H1 (cell line): Measurements from ENCODE around the gene H2BW2. TPM values are rescaled to one million over a fixed set of nuclear protein-coding genes. Genes with fewer than 3 reads are reported as not detected.

Source experiments
- CTCF ChIA-PET: fragments of 300-600 bp; sonication (Branson Sonifier 250); formaldehyde crosslinking; loops from one replicate; lab custom pipeline; 2021; ENCODE audit not compliant: partially characterized antibody; lab: Charles Lee
- POLR2A ChIA-PET: fragments of 300-600 bp; sonication (Branson Sonifier 250); formaldehyde crosslinking; loops from one replicate; lab custom pipeline; 2021; ENCODE audit warnings: inconsistent platforms; ENCODE audit not compliant: partially characterized antibody; lab: Charles Lee
- DNase-seq, 2 experiments: peaks; one replicate each; pipeline versions ENCODE4 v3.0.0 to v3.0.0-alpha.2; 2010 to 2022; ENCODE audit warnings: low spot score in 2 of 2, low read depth in 1 of 2, mixed read lengths in 1 of 2
- FAIRE-seq: peaks from 2 replicates; lab custom pipeline; 2011; peaks lifted over from hg19 to GRCh38; lab: Jason Lieb, UNC
- H2AFZ ChIP-seq: 2 replicates; pipeline ENCODE4 v1.8.1; 2012; ENCODE audit warnings: low read length, inconsistent platforms
- H2AK5ac ChIP-seq: 2 replicates; pipeline ENCODE4 v1.6.1; 2013; ENCODE audit warnings: low read depth, low read length
- H2BK120ac ChIP-seq: replicated peaks from 2 replicates; pipeline ENCODE3; 2013; ENCODE audit warnings: low read depth, low read length, inconsistent platforms
- H2BK12ac ChIP-seq: 2 replicates; pipeline ENCODE4 v1.6.1; 2013; ENCODE audit warnings: low read depth, low read length
- H2BK15ac ChIP-seq: 2 replicates; pipeline ENCODE4 v1.6.1; 2013; ENCODE audit warnings: low read length
- H2BK20ac ChIP-seq: 2 replicates; pipeline ENCODE4 v1.6.1; 2013; ENCODE audit warnings: low read length
- H2BK5ac ChIP-seq: 2 replicates; pipeline ENCODE4 v1.6.1; 2013; ENCODE audit warnings: low read depth, low read length
- H3K14ac ChIP-seq: 2 replicates; pipeline ENCODE4 v1.6.1; 2013; ENCODE audit warnings: inconsistent platforms; ENCODE audit not compliant: insufficient read length
- H3K18ac ChIP-seq: 2 replicates; pipeline ENCODE4 v1.6.1; 2013; ENCODE audit warnings: low read length; ENCODE audit errors: extremely low read depth
- H3K23ac ChIP-seq: 2 replicates; pipeline ENCODE4 v1.6.1; 2013; ENCODE audit warnings: inconsistent platforms; ENCODE audit not compliant: insufficient read length
- H3K23me2 ChIP-seq: 2 replicates; pipeline ENCODE4 v1.6.1; 2013; ENCODE audit warnings: low read depth, low read length
- H3K27ac ChIP-seq: 2 replicates; pipeline ENCODE4 v1.6.1; 2011; ENCODE audit warnings: low read depth, low read length, inconsistent platforms
- H3K27me3 ChIP-seq, 4 experiments: replicated peaks in 1 of 4; 1 replicate in 1 of 4; 2 replicates in 3 of 4; pipeline versions ENCODE4 v1.6.1 to v1.8.1; 2011 to 2013; ENCODE audit warnings: low read length in 3 of 4, mild to moderate bottlenecking in 3 of 4, inconsistent platforms in 2 of 4, mixed read lengths in 2 of 4, moderate library complexity in 1 of 4; ENCODE audit not compliant: control insufficient read depth in 3 of 4, insufficient read depth in 3 of 4; ENCODE audit errors: extremely low read depth in 1 of 4
- H3K36me3 ChIP-seq, 4 experiments: 2 replicates each; pipeline versions ENCODE4 v1.6.1 to v1.8.1; 2011 to 2013; ENCODE audit warnings: mild to moderate bottlenecking in 4 of 4, low read length in 3 of 4, moderate library complexity in 2 of 4, control low read depth in 1 of 4, inconsistent platforms in 1 of 4; ENCODE audit not compliant: insufficient read depth in 4 of 4, control insufficient read depth in 2 of 4
- H3K4ac ChIP-seq: replicated peaks from 2 replicates; pipeline ENCODE3; 2013; ENCODE audit warnings: low read length, low read depth, mixed read lengths, inconsistent platforms; ENCODE audit not compliant: insufficient read length
- H3K4me1 ChIP-seq, 4 experiments: replicated peaks in 1 of 4; 1 replicate in 1 of 4; 2 replicates in 3 of 4; pipeline versions ENCODE4 v1.6.1 to v1.8.1; 2011 to 2013; ENCODE audit warnings: low read length in 3 of 4, inconsistent platforms in 2 of 4, mixed read lengths in 1 of 4; ENCODE audit not compliant: insufficient read depth in 4 of 4, control insufficient read depth in 3 of 4
- H3K4me2 ChIP-seq, 2 experiments: 2 replicates each; pipeline versions ENCODE4 v1.6.1 to v1.8.1; 2011 to 2013; ENCODE audit warnings: low read depth in 2 of 2, low read length in 2 of 2, control low read depth in 1 of 2, inconsistent platforms in 1 of 2, mild to moderate bottlenecking in 1 of 2; ENCODE audit not compliant: insufficient read depth in 1 of 2
- H3K4me3 ChIP-seq, 4 experiments: fragments of 200-600, 300-600 bp in 1 of 4; sonication (generic), shearing (Covaris generic), sonication (Bioruptor Twin) in 1 of 4; 2 replicates each; pipeline versions ENCODE4 v1.5.1 to v1.8.1; 2011 to 2016; ENCODE audit warnings: low read length in 4 of 4, low read depth in 3 of 4, control low read depth in 2 of 4, inconsistent platforms in 2 of 4, mild to moderate bottlenecking in 2 of 4, mixed read lengths in 1 of 4, moderate library complexity in 1 of 4; ENCODE audit not compliant: insufficient read depth in 2 of 4; ENCODE audit errors: extremely low read depth in 1 of 4
- H3K56ac ChIP-seq: replicated peaks from 2 replicates; pipeline ENCODE3; 2013; ENCODE audit warnings: low read depth, mild to moderate bottlenecking, mixed read lengths, low read length, inconsistent platforms; ENCODE audit not compliant: insufficient read length
- H3K79me1 ChIP-seq: 2 replicates; pipeline ENCODE4 v1.6.1; 2013; ENCODE audit warnings: low read depth, low read length, control low read depth
- H3K79me2 ChIP-seq, 2 experiments: 2 replicates each; pipeline versions ENCODE4 v1.6.1 to v1.8.1; 2012 to 2013; ENCODE audit warnings: low read length in 2 of 2, mild to moderate bottlenecking in 2 of 2, inconsistent platforms in 1 of 2; ENCODE audit not compliant: insufficient read depth in 2 of 2, control insufficient read depth in 1 of 2
- H3K9ac ChIP-seq, 4 experiments: replicated peaks in 1 of 4; 1 replicate in 1 of 4; 2 replicates in 3 of 4; pipeline versions ENCODE4 v1.6.1 to v1.8.1; 2011 to 2013; ENCODE audit warnings: low read depth in 3 of 4, low read length in 3 of 4, control low read depth in 2 of 4, mild to moderate bottlenecking in 2 of 4, moderate library complexity in 2 of 4, inconsistent platforms in 1 of 4; ENCODE audit errors: extremely low read depth in 1 of 4
- H3K9me3 ChIP-seq, 2 experiments: 2 replicates each; pipeline versions ENCODE4 v1.6.1 to v1.8.1; 2012 to 2013; ENCODE audit warnings: mild to moderate bottlenecking in 2 of 2, moderate library complexity in 2 of 2, control low read depth in 1 of 2, inconsistent platforms in 1 of 2, low read depth in 1 of 2, low read length in 1 of 2, mixed read lengths in 1 of 2; ENCODE audit not compliant: insufficient read depth in 2 of 2
- H4K20me1 ChIP-seq, 2 experiments: replicated peaks in 1 of 2; 2 replicates each; pipeline versions ENCODE3 to v1.8.1; 2011 to 2013; ENCODE audit warnings: inconsistent platforms in 2 of 2, low read length in 2 of 2, mild to moderate bottlenecking in 1 of 2; ENCODE audit not compliant: insufficient read depth in 2 of 2, control insufficient read depth in 1 of 2
- H4K5ac ChIP-seq: 2 replicates; pipeline ENCODE4 v1.6.1; 2013; ENCODE audit warnings: low read length, low read depth, mixed read lengths, inconsistent platforms; ENCODE audit not compliant: insufficient read length
- H4K8ac ChIP-seq: 2 replicates; pipeline ENCODE4 v1.8.0; 2013; ENCODE audit warnings: mild to moderate bottlenecking, moderate library complexity, low read length, inconsistent platforms; ENCODE audit not compliant: insufficient read depth; ENCODE audit errors: extremely low read depth
- H4K91ac ChIP-seq: replicated peaks from 2 replicates; pipeline ENCODE3; 2013; ENCODE audit warnings: low read length, mixed read lengths, inconsistent platforms; ENCODE audit not compliant: insufficient read length
- CBX5 ChIP-seq: fragments of 300-800, 300-1000 bp; sonication (generic); IDR thresholded peaks from 2 replicates; pipeline ENCODE4 v1.7.1; 2016; ENCODE audit warnings: antibody characterized with exemption, low read length, low read depth
- CHD2 ChIP-seq: IDR thresholded peaks from 2 replicates; pipeline ENCODE4 v1.6.1; 2012; ENCODE audit warnings: low read length, improper control_type of control experiment
- CREB1 ChIP-seq: IDR thresholded peaks from 2 replicates; pipeline ENCODE4 v1.6.1; 2012; ENCODE audit warnings: inconsistent platforms
- EGR1 ChIP-seq: IDR thresholded peaks from 2 replicates; pipeline ENCODE4 v1.6.1; 2011; ENCODE audit warnings: low read depth, low read length, borderline replicate concordance
- EP300 ChIP-seq, 2 experiments: IDR thresholded peaks; 1 replicate in 1 of 2; 2 replicates in 1 of 2; pipeline ENCODE4 v1.6.1; 2011 to 2012; ENCODE audit warnings: low read depth in 2 of 2, low read length in 2 of 2, mild to moderate bottlenecking in 2 of 2, borderline replicate concordance in 1 of 2, inconsistent platforms in 1 of 2, moderate library complexity in 1 of 2
- EZH2 ChIP-seq: fragments of 200-600 bp; sonication (generic); IDR thresholded peaks from 2 replicates; pipeline ENCODE4 v1.7.1; 2012; ENCODE audit warnings: low read depth, mild to moderate bottlenecking, moderate library complexity, low read length, inconsistent platforms; ENCODE audit not compliant: severe bottlenecking
- GABPA ChIP-seq: IDR thresholded peaks from 2 replicates; pipeline ENCODE4 v1.6.1; 2011; ENCODE audit warnings: mild to moderate bottlenecking, low read length, moderate library complexity, borderline replicate concordance; ENCODE audit not compliant: insufficient read depth
- HDAC6 ChIP-seq: IDR thresholded peaks from one replicate; pipeline ENCODE4 v1.7.1; 2012; ENCODE audit warnings: low read depth, mild to moderate bottlenecking, inconsistent platforms, low read length, moderate library complexity
- KDM1A ChIP-seq: fragments of 200-600, 300-600 bp; sonication (generic); IDR thresholded peaks from 2 replicates; pipeline ENCODE4 v1.7.1; 2016; ENCODE audit warnings: mild to moderate bottlenecking, low read length, borderline replicate concordance
- SAP30 ChIP-seq: fragments of 300-600 bp; sonication (generic); IDR thresholded peaks from 2 replicates; pipeline ENCODE4 v1.7.1; 2012; ENCODE audit warnings: low read length, moderate library complexity, mild to moderate bottlenecking, inconsistent platforms; ENCODE audit not compliant: insufficient read depth, insufficient replicate concordance
- TAF7 ChIP-seq: optimal IDR thresholded peaks from 2 replicates; pipeline ENCODE3; 2011; ENCODE audit warnings: low read depth, mild to moderate bottlenecking, inconsistent platforms, low read length, moderate library complexity, borderline replicate concordance
- TBP ChIP-seq: IDR thresholded peaks from 2 replicates; pipeline ENCODE4 v1.6.1; 2011; ENCODE audit warnings: low read depth, low read length, improper control_type of control experiment
- TEAD4 ChIP-seq: IDR thresholded peaks from 2 replicates; pipeline ENCODE4 v1.6.1; 2012; ENCODE audit warnings: low read depth, low read length, inconsistent platforms, mixed read lengths
- WGBS, 2 experiments: shearing (Covaris generic) in 1 of 2; methylation state at CpG; one replicate each; pipeline versions ENCODE4 v1.1.6 to v1.1.7; 2013 to 2015; ENCODE audit warnings: low lambda C conversion rate in 2 of 2, mixed read lengths in 2 of 2, inconsistent platforms in 1 of 2, low coverage in 1 of 2, missing lambda C conversion rate in 1 of 2; ENCODE audit not compliant: insufficient replicate concordance in 2 of 2, insufficient coverage in 1 of 2, insufficient read length in 1 of 2; ENCODE audit errors: extremely low coverage in 1 of 2, missing lambda C conversion rate in 1 of 2; 5-methylcytosine and 5-hydroxymethylcytosine counted together
- polyA plus RNA-seq, 7 experiments: library from polyadenylated mRNA; depleted of rRNA in 3 of 7; stranded (reverse) in 5 of 7; unstranded in 2 of 7; fragments of >200 nt in 5 of 7; fragments of 200-250 nt in 2 of 7; gene quantifications; 1 replicate in 5 of 7; 2 replicates in 1 of 7; 4 replicates in 1 of 7; pipeline versions ENCODE4 v1.2.1 to v1.2.3, GENCODE V29; 2011 to 2013; ENCODE audit warnings: missing spikeins in 2 of 7, mixed read lengths in 2 of 7
- total RNA-seq: library from RNA; stranded (reverse); fragmentation: NEBNext Ultra II Directional; extraction: Animal tissue kit (Norgen Biotek cat#: 25700); gene quantifications from 2 replicates; pipeline ENCODE4 v1.2.1, GENCODE V29; 2021
- TF ChIP-seq, protein P1 (sequence below): IDR thresholded peaks from 2 replicates; pipeline ENCODE4 v1.6.1; 2011; ENCODE audit warnings: low read depth, mild to moderate bottlenecking, low read length; ENCODE audit not compliant: insufficient read depth

Gene H2BW2
- total and polyA plus RNA-seq, 2 of the 8 experiments (the other 6 are each of a cell fraction or from before 2014, with no cell fraction given), result 0.03 TPM; not detected in 1

DNA sequence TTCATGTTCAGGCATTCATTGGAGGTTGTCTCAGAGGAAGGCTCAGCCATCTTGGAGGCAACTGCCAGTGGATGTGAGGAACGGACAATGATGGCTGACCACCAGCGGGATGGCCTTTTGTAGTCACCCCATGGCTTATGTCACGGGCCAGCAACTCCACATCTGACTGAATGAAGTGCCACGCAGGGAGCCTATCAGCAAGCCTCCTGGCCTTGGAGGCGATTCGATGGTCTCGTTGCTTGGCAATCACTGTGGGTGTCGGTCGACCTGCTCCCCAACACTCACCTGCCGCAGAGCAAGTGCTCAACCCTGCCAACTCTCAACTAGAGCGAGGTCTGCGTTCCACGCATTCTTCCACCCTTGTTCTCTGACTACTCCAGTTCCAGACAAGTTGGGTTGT, 7.4 kb downstream of the H2BW2 start:
- no peak for FAIRE-seq
- Histone ChIP-seq H3K4me2 (no peak overlapping the region), H3K79me1 (no peaks in the 10 kb centered on the region), H3K18ac (no peak overlapping the region), H2BK15ac (no peak overlapping the region), H4K8ac (no peak overlapping the region), H4K20me1 (no peaks in the 10 kb centered on the region), H3K23me2 (no peaks in the 10 kb centered on the region), H4K91ac (no peak overlapping the region), H3K56ac (no peak overlapping the region), H3K36me3 (no peaks in the 10 kb centered on the region), H2AFZ (no peak overlapping the region), H2AK5ac (no peak overlapping the region), H2BK20ac (no peak overlapping the region), H4K5ac (no peak overlapping the region), H2BK120ac (no peak overlapping the region), H3K14ac (no peak overlapping the region), H3K9ac (no peak overlapping the region), H3K4ac (no peak overlapping the region), H3K27me3 (no peaks in the 10 kb centered on the region), H3K79me2 (no peaks in the 10 kb centered on the region), H2BK12ac (no peak overlapping the region), H2BK5ac (no peak overlapping the region), H3K9me3 (no peaks in the 10 kb centered on the region), H3K23ac (no peak overlapping the region), H3K4me1 (no peaks in the 10 kb centered on the region), H3K27ac (no peak overlapping the region), H3K4me3 (no peak overlapping the region)
- ChIA-PET POLR2A (no interaction called here), CTCF (no interaction called here)
- WGBS, 2 experiments, result 87% methylated on average over 3 of the region's 13 CpGs; no CpG with 5 or more reads in 1 of the 2 experiments
- no peak for DNase-seq
- TF ChIP-seq, protein P1, sequence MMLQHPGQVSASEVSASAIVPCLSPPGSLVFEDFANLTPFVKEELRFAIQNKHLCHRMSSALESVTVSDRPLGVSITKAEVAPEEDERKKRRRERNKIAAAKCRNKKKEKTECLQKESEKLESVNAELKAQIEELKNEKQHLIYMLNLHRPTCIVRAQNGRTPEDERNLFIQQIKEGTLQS, result no peak
- no peak for TF ChIP-seq CHD2
- no peak for TF ChIP-seq KDM1A
- no peak for TF ChIP-seq TEAD4
- TF ChIP-seq HDAC6, result no peak
- no peak for TF ChIP-seq EZH2
- TF ChIP-seq CREB1, result no peak
- no peak for TF ChIP-seq SAP30
- no peak for TF ChIP-seq TAF7
- no peak for TF ChIP-seq GABPA
- TF ChIP-seq CBX5, result no peak
- no peak for TF ChIP-seq EGR1
- TF ChIP-seq TBP, result no peak
- TF ChIP-seq EP300 (IDR thresholded peaks at IDR 0.05; ENCODE audit: borderline replicate concordance in 1 of 2, low read depth in 2 of 2, low read length in 2 of 2), result no peak
